Uterus (tissue), 4 donors: ENCODE results near the gene SRPK2. TPM values are rescaled to one million over a fixed set of nuclear protein-coding genes. Genes with fewer than 3 reads are reported as not detected.

Source experiments
- DNase-seq, 2 donors: peaks; one replicate each; pipeline ENCODE4 v3.0.0-alpha.2; 2019 to 2020
- H3K27ac ChIP-seq, 2 donors: fragments of 200-600 bp; sonication (generic); 1 replicate in 1 of 2; 2 replicates in 1 of 2; pipeline ENCODE4 v1.5.1; 2016 to 2018
- H3K27me3 ChIP-seq, 2 donors: fragments of 200-600 bp; sonication (generic); one replicate each; pipeline ENCODE4 v1.5.1; 2018 to 2019; ENCODE audit warnings: control low read depth in 1 of 2
- H3K36me3 ChIP-seq, 2 donors: fragments of 200-600 bp; sonication (generic); one replicate each; pipeline ENCODE4 v1.5.1; 2019; ENCODE audit warnings: control low read depth in 1 of 2
- H3K4me1 ChIP-seq, 2 donors: fragments of 200-600 bp; sonication (generic); one replicate each; pipeline ENCODE4 v1.5.1; 2018 to 2019; ENCODE audit warnings: control low read depth in 1 of 2
- H3K4me3 ChIP-seq, 2 donors: fragments of 200-600 bp; sonication (generic); 1 replicate in 1 of 2; 2 replicates in 1 of 2; pipeline ENCODE4 v1.5.1; 2018 to 2019; ENCODE audit warnings: mild to moderate bottlenecking in 1 of 2
- H3K9me3 ChIP-seq, 2 donors: fragments of 200-600 bp; sonication (generic); one replicate each; pipeline ENCODE4 v1.5.1; 2019; ENCODE audit warnings: control low read depth in 1 of 2
- CTCF ChIP-seq, 4 experiments: fragments of 200-600 bp in 2 of 4; fragments of 450-650 bp in 2 of 4; sonication (generic) in 2 of 4; IDR thresholded peaks; one replicate each; pipeline ENCODE4 v1.5.1; 2016 to 2019; ENCODE audit warnings: antibody characterized with exemption in 4 of 4, mild to moderate bottlenecking in 2 of 4, moderate library complexity in 1 of 4
- POLR2A ChIP-seq, 2 donors: fragments of 450-650 bp; IDR thresholded peaks; one replicate each; pipeline ENCODE4 v1.6.1; 2016; ENCODE audit warnings: antibody characterized with exemption in 2 of 2, mild to moderate bottlenecking in 1 of 2, moderate library complexity in 1 of 2
- intact Hi-C: fragments of 100-400 bp; cut with DNase I; formaldehyde crosslinking; loops from one replicate; pipeline ENCODE4 v1.15.1; 2023; ENCODE audit warnings: low total_unique reads
- total RNA-seq, 4 donors: library from RNA; depleted of rRNA in 3 of 4; stranded (reverse); fragments of >200 nt in 3 of 4; gene quantifications; one replicate each; pipeline versions ENCODE4 v1.1.0 to v1.2.4, GENCODE V29; 2014 to 2023
- donor health status: DM: yes; HTN: yes; CAD: no.

The SRPK2 gene
- total RNA-seq, 4 donors from 2014 or later = 40.0 to 129 (median 76.6) TPM

- intact Hi-C loops = no loop called here
- Histone ChIP-seq H3K36me3 (no peaks in the 10 kb centered on the region), H3K4me1 (peaks cover 0 to 4% of the 10 kb centered on the region in 2 donors), H3K9me3 (no peaks in the 10 kb centered on the region), H3K27me3 (no peaks in the 10 kb centered on the region), H3K4me3 (no peak overlapping the region), H3K27ac (no peak overlapping the region)
- DNase-seq = no peak
- TF ChIP-seq CTCF (IDR thresholded peaks at IDR 0.05) (no peak), POLR2A (IDR thresholded peaks at IDR 0.05) (no peak)
Measured at GRCh38 chr7:105257338-105257737, 131.4 kb downstream of the SRPK2 start.

GRCh38 chr7:105256761-105257231, 131.9 kb downstream of the SRPK2 start:
- Histone ChIP-seq H3K4me3 (no peak overlapping the region), H3K4me1 (peaks cover 0 to 4% of the 10 kb centered on the region in 2 donors), H3K9me3 (no peaks in the 10 kb centered on the region), H3K27ac (no peak overlapping the region), H3K36me3 (no peaks in the 10 kb centered on the region), H3K27me3 (no peaks in the 10 kb centered on the region)
- no peak for DNase-seq
- TF ChIP-seq CTCF (IDR thresholded peaks at IDR 0.05) (no peak), POLR2A (IDR thresholded peaks at IDR 0.05) (no peak)
- intact Hi-C loops = no loop called here

- Histone ChIP-seq H3K27ac (no peak overlapping the region), H3K4me1 (no peaks in the 10 kb centered on the region), H3K27me3 (no peaks in the 10 kb centered on the region), H3K4me3 (no peak overlapping the region), H3K36me3 (no peaks in the 10 kb centered on the region), H3K9me3 (no peaks in the 10 kb centered on the region)
- TF ChIP-seq CTCF (IDR thresholded peaks at IDR 0.05) (no peak), POLR2A (IDR thresholded peaks at IDR 0.05) (no peak)
- intact Hi-C loops = no loop called here
- DNase-seq = no peak
Measured at GRCh38 chr7:105250706-105251105, 138.0 kb downstream of the SRPK2 start.

GRCh38 chr7:105250239-105250638, 138.5 kb downstream of the SRPK2 start:
- no peak for DNase-seq
- intact Hi-C loops = no loop called here

GRCh38 chr7:105249216-105249615, 139.5 kb downstream of the SRPK2 start:
- DNase-seq = no peak
- H3K9me3 ChIP-seq = no peaks in the 10 kb centered on the region
- no peaks in the 10 kb centered on the region for H3K27me3 ChIP-seq
- no peak overlapping the region for H3K27ac ChIP-seq
- intact Hi-C loops = no loop called here
- no peak for TF ChIP-seq CTCF (IDR thresholded peaks at IDR 0.05)
- no peak for TF ChIP-seq POLR2A (IDR thresholded peaks at IDR 0.05)
- H3K4me3 ChIP-seq = no peak overlapping the region
- H3K4me1 ChIP-seq = no peaks in the 10 kb centered on the region
- H3K36me3 ChIP-seq = no peaks in the 10 kb centered on the region

More at GRCh38 chr7:105250239-105250638, 138.5 kb downstream of the SRPK2 start:
- no peaks in the 10 kb centered on the region for H3K36me3 ChIP-seq
- TF ChIP-seq CTCF (IDR thresholded peaks at IDR 0.05) = no peak
- no peak for TF ChIP-seq POLR2A (IDR thresholded peaks at IDR 0.05)
- H3K27ac ChIP-seq = no peak overlapping the region
- H3K9me3 ChIP-seq = no peaks in the 10 kb centered on the region
- no peak overlapping the region for H3K4me3 ChIP-seq
- no peaks in the 10 kb centered on the region for H3K27me3 ChIP-seq
- no peaks in the 10 kb centered on the region for H3K4me1 ChIP-seq
